PC-9 (cell line): ENCODE results near the gene RIMS4.

Experiments
- CTCF ChIP-seq: fragments of 200-600 bp; sonication (generic); conservative IDR thresholded peaks from 2 replicates; pipeline ENCODE4 v1.6.1; 2017; ENCODE audit warnings: mixed run types, antibody characterized with exemption, mild to moderate bottlenecking, moderate library complexity
- EZH2 ChIP-seq: fragments of 200-600 bp; sonication (generic); IDR thresholded peaks from 2 replicates; pipeline ENCODE4 v1.8.0; 2017; ENCODE audit warnings: antibody characterized with exemption, low read depth

- TF ChIP-seq CTCF (no peak), EZH2 (no peak)
These were observed 3.2 kb downstream of the RIMS4 start for GRCh38 chr20:44807051-44807683.
